ENCODE results near the gene TBC1D24.
"Not testable (repeated sequence)": the region's sequence is repeated elsewhere in the genome, so short reads cannot be mapped to it uniquely, and the experiment has no call there.

The TBC1D24 gene

DNA sequence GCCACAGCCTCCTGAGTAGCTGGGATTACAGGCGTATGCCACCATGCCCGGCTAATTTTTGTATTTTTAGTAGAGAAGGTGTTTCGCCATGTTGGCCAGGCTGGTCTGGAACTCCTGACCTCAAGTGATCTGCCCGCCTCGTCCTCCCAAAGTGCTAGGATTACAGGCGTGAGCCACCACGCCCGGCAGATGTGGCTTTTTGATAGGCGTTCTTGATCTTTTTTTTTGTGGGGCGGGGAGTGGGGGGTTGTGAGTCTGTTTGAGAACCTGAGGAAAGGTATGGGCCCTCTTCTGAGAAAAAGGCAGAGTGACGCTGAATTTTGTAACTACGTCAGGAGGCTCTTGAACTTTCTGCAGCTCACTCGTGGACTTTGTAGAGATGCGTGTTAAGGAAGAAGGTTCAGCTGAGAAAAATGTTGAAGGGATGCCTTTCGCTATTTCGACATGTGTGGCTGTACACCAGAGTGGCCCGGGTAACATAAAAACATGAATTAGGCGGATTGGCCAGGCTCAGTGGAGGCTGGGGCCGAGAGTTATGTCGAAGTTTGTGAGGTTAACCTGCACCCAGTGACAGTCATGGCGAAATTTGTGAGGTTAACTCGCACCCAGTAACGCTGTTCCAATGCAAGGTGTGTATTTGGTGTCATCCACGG is 64.4 kb downstream of the TBC1D24 start:
- not testable (repeated sequence) for H3K36me3 ChIP-seq (ENCODE audit: control insufficient read depth in 2 of 2, insufficient read depth in 2 of 2, low read length in 2 of 2); H3K27ac ChIP-seq (ENCODE audit: low read length); H3K9me3 ChIP-seq (ENCODE audit: control insufficient read depth in 2 of 2, low read length in 2 of 2); H3K9ac ChIP-seq (ENCODE audit: low read length in 2 of 2); H3K27me3 ChIP-seq (ENCODE audit: control insufficient read depth in 1 of 2, insufficient read depth in 2 of 2, low read length in 2 of 2); H3K4me3 ChIP-seq (ENCODE audit: low read length in 2 of 2)
- peaks cover 29% of the 10 kb centered on the region for H3K4me1 ChIP-seq (ENCODE audit: control insufficient read depth, insufficient read depth, low read length)

- H3K4me1 ChIP-seq (ENCODE audit: control insufficient read depth, insufficient read depth, low read length): peaks cover 29% of the 10 kb centered on the region
- H3K36me3 ChIP-seq (ENCODE audit: control insufficient read depth in 2 of 2, insufficient read depth in 2 of 2, low read length in 2 of 2); H3K27ac ChIP-seq (ENCODE audit: low read length); H3K9me3 ChIP-seq (ENCODE audit: control insufficient read depth in 2 of 2, low read length in 2 of 2); H3K4me3 ChIP-seq (ENCODE audit: low read length in 2 of 2); H3K9ac ChIP-seq (ENCODE audit: low read length in 2 of 2); H3K27me3 ChIP-seq (ENCODE audit: control insufficient read depth in 1 of 2, insufficient read depth in 2 of 2, low read length in 2 of 2): not testable (repeated sequence)
Observed at GRCh38 chr16:2539845-2540458, 65.0 kb downstream of the TBC1D24 start.

DNA sequence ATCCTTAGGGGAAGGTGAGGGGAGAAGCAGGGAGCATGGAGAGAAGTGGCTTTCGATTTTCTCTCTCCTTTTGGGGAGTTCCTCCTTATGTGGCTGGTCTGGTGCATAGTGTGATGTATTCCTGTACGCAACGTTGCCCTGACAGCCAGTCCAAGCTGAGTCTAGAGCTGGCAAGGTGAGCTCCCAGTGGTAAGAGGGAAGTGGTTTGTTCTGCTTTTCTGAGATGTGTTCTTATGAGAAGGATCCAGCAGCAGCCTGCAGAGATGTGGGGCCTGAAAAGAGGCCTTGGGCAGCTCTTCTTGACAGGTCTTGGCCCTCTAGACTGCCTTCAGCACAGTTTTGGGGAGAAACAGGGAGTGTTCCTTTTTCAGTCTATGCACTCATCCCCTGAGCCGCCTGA is 66.0 kb downstream of the TBC1D24 start:
- peaks cover 25% of the 10 kb centered on the region for H3K4me1 ChIP-seq (ENCODE audit: control insufficient read depth, insufficient read depth, low read length)
- not testable (repeated sequence) for H3K4me3 ChIP-seq (ENCODE audit: low read length in 2 of 2); H3K27me3 ChIP-seq (ENCODE audit: control insufficient read depth in 1 of 2, insufficient read depth in 2 of 2, low read length in 2 of 2); H3K36me3 ChIP-seq (ENCODE audit: control insufficient read depth in 2 of 2, insufficient read depth in 2 of 2, low read length in 2 of 2); H3K27ac ChIP-seq (ENCODE audit: low read length); H3K9me3 ChIP-seq (ENCODE audit: control insufficient read depth in 2 of 2, low read length in 2 of 2); H3K9ac ChIP-seq (ENCODE audit: low read length in 2 of 2)

DNA sequence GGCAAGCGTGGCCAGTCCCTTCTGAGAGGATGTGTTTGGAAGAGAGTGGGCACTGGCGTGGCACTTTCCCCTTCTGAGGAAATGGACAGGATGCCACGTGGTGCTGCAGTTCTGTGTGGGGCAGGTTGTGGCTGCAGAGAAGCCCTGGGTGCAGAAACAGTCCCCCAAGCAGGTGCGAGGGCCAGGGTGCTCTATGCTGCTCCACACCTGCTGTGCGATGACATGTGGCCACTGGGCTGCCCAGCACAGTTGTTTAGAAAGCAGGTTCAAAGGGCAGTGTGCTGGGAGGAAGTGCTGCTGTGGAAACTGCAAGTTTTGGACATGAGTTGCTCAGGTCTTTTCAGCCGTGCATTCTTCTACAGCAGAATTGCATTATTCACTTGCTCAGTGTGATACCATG is 66.5 kb downstream of the TBC1D24 start:
- H3K9me3 ChIP-seq (ENCODE audit: control insufficient read depth in 2 of 2, low read length in 2 of 2); H3K27ac ChIP-seq (ENCODE audit: low read length); H3K9ac ChIP-seq (ENCODE audit: low read length in 2 of 2); H3K36me3 ChIP-seq (ENCODE audit: control insufficient read depth in 2 of 2, insufficient read depth in 2 of 2, low read length in 2 of 2); H3K4me3 ChIP-seq (ENCODE audit: low read length in 2 of 2); H3K27me3 ChIP-seq (ENCODE audit: control insufficient read depth in 1 of 2, insufficient read depth in 2 of 2, low read length in 2 of 2): not testable (repeated sequence)
- H3K4me1 ChIP-seq (ENCODE audit: control insufficient read depth, insufficient read depth, low read length): peaks cover 22% of the 10 kb centered on the region

DNA sequence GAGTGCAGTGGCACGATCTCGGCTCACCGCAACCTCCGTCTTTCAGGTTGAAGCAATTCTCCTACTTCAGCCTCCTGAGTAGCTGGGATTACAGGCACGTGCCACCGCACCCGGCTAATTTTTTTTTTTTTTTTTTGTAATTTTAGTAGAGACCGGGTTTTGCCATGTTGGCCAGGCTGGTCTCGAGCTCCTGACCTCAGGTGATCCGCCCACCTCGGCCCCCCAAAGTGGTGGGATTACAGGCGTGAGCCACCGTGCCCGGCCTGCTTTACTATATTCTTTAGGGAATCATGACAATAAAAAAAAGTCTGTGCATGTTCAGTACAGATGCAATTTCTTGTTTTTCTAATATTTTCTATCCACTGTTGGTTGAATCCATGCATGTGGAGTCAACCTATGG is 68.8 kb downstream of the TBC1D24 start:
- H3K27ac ChIP-seq (ENCODE audit: low read length); H3K9me3 ChIP-seq (ENCODE audit: control insufficient read depth in 2 of 2, low read length in 2 of 2); H3K36me3 ChIP-seq (ENCODE audit: control insufficient read depth in 2 of 2, insufficient read depth in 2 of 2, low read length in 2 of 2); H3K4me3 ChIP-seq (ENCODE audit: low read length in 2 of 2); H3K27me3 ChIP-seq (ENCODE audit: control insufficient read depth in 1 of 2, insufficient read depth in 2 of 2, low read length in 2 of 2); H3K9ac ChIP-seq (ENCODE audit: low read length in 2 of 2): not testable (repeated sequence)
- H3K4me1 ChIP-seq (ENCODE audit: control insufficient read depth, insufficient read depth, low read length): peaks cover 18% of the 10 kb centered on the region

GRCh38 chr16:2550283-2550878 is 75.5 kb downstream of the TBC1D24 start:
- not testable (repeated sequence) for H3K4me1 ChIP-seq (ENCODE audit: control insufficient read depth, insufficient read depth, low read length); H3K4me3 ChIP-seq (ENCODE audit: low read length in 2 of 2); H3K27me3 ChIP-seq (ENCODE audit: control insufficient read depth in 1 of 2, insufficient read depth in 2 of 2, low read length in 2 of 2); H3K9me3 ChIP-seq (ENCODE audit: control insufficient read depth in 2 of 2, low read length in 2 of 2); H3K36me3 ChIP-seq (ENCODE audit: control insufficient read depth in 2 of 2, insufficient read depth in 2 of 2, low read length in 2 of 2); H3K27ac ChIP-seq (ENCODE audit: low read length); H3K9ac ChIP-seq (ENCODE audit: low read length in 2 of 2)

DNA sequence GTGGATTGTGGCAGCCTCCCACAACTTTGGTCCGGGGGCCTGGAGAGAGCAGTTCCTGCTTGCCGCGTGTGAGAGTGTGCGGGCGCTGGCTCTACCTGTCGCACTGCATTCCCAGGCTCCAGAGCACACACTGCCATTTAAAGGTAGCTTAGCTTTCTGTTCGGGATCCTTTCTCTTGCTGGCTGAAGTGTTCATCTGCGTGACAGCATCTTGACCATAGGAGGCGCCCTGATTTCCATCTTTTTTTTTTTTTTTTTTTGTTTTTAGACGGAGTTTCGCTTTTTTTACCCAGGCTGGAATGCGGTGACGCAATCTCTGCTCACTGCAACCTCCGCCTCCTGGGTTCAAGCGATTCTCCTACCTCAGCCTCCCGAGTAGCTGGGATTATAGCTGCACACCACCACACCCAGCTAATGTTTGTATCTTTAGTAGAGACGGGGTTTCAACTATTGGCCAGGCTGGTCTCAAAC is 76.5 kb downstream of the TBC1D24 start:
- not testable (repeated sequence) for H3K36me3 ChIP-seq (ENCODE audit: control insufficient read depth in 2 of 2, insufficient read depth in 2 of 2, low read length in 2 of 2); H3K27ac ChIP-seq (ENCODE audit: low read length); H3K4me3 ChIP-seq (ENCODE audit: low read length in 2 of 2); H3K9ac ChIP-seq (ENCODE audit: low read length in 2 of 2); H3K4me1 ChIP-seq (ENCODE audit: control insufficient read depth, insufficient read depth, low read length); H3K27me3 ChIP-seq (ENCODE audit: control insufficient read depth in 1 of 2, insufficient read depth in 2 of 2, low read length in 2 of 2); H3K9me3 ChIP-seq (ENCODE audit: control insufficient read depth in 2 of 2, low read length in 2 of 2)

- H3K27me3 ChIP-seq (ENCODE audit: control insufficient read depth in 1 of 2, insufficient read depth in 2 of 2, low read length in 2 of 2); H3K27ac ChIP-seq (ENCODE audit: low read length); H3K4me3 ChIP-seq (ENCODE audit: low read length in 2 of 2); H3K4me1 ChIP-seq (ENCODE audit: control insufficient read depth, insufficient read depth, low read length); H3K36me3 ChIP-seq (ENCODE audit: control insufficient read depth in 2 of 2, insufficient read depth in 2 of 2, low read length in 2 of 2); H3K9ac ChIP-seq (ENCODE audit: low read length in 2 of 2); H3K9me3 ChIP-seq (ENCODE audit: control insufficient read depth in 2 of 2, low read length in 2 of 2): not testable (repeated sequence)
Observed at GRCh38 chr16:2554709-2555425, 79.9 kb downstream of the TBC1D24 start.
